ENCODE measurements around the gene SLC35D2. TPM values are rescaled to one million over a fixed set of nuclear protein-coding genes. Genes with fewer than 3 reads are reported as not detected.

The SLC35D2 gene
- total RNA-seq, 1 donor from 2014 or later, result 27.2 TPM

GRCh38 chr9:96412174-96412913 lies 28.8 kb upstream of the SLC35D2 start:
- no peak for DNase-seq (ENCODE audit: low spot score)
- H3K9me3 Mint-ChIP-seq (ENCODE audit: unreplicated experiment), result no peaks in the 10 kb centered on the region
- H3K36me3 Mint-ChIP-seq (ENCODE audit: low read depth, unreplicated experiment), result no peaks in the 10 kb centered on the region
- TF ChIP-seq, protein P1, sequence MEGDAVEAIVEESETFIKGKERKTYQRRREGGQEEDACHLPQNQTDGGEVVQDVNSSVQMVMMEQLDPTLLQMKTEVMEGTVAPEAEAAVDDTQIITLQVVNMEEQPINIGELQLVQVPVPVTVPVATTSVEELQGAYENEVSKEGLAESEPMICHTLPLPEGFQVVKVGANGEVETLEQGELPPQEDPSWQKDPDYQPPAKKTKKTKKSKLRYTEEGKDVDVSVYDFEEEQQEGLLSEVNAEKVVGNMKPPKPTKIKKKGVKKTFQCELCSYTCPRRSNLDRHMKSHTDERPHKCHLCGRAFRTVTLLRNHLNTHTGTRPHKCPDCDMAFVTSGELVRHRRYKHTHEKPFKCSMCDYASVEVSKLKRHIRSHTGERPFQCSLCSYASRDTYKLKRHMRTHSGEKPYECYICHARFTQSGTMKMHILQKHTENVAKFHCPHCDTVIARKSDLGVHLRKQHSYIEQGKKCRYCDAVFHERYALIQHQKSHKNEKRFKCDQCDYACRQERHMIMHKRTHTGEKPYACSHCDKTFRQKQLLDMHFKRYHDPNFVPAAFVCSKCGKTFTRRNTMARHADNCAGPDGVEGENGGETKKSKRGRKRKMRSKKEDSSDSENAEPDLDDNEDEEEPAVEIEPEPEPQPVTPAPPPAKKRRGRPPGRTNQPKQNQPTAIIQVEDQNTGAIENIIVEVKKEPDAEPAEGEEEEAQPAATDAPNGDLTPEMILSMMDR (IDR thresholded peaks at IDR 0.05; ENCODE audit: unreplicated experiment), result no peak
- peaks cover 5% of the 10 kb centered on the region for H3K27me3 Mint-ChIP-seq (ENCODE audit: unreplicated experiment)
- H3K4me3 Mint-ChIP-seq (ENCODE audit: unreplicated experiment), result no peak overlapping the region
- H3K4me1 Mint-ChIP-seq (ENCODE audit: unreplicated experiment), result peaks cover 4% of the 10 kb centered on the region
- H3K27ac Mint-ChIP-seq (ENCODE audit: unreplicated experiment), result no peak overlapping the region

DNA sequence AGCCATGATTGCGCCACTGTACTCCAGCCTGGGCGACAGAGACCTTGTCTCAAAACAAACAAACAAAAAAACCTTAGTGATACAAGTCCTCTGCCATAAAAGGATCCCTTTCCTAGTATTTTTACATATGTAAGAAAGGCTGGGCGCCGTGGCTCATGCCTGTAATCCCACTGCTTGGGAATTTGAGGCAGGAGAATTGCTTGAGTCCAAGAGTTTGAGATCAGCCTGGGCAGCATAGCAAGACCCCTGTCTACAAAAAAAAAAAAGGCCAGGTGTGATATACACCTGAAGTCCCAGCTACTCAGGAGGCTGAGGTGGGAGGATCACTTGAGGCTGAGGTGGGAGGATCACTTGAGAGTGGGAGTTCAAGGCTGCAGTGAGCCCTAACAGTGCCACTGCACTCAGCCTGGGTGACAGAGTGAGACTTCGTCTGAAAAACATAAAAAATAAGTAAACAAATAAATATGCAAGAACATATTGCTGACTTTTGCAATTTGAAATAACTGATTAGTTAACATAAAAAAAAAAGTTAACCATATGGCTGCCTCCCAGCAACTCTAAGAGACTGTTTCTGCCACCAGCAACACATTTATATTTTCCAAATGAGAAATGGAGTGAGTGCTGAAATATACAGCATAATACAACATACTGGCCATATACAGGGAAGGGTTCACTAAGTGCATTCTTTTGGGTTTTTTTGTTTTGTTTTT lies 27.8 kb upstream of the SLC35D2 start:
- no peak overlapping the region for H3K4me3 Mint-ChIP-seq (ENCODE audit: unreplicated experiment)
- no peaks in the 10 kb centered on the region for H3K9me3 Mint-ChIP-seq (ENCODE audit: unreplicated experiment)
- H3K27me3 Mint-ChIP-seq (ENCODE audit: unreplicated experiment), result no peaks in the 10 kb centered on the region
- no peaks in the 10 kb centered on the region for H3K36me3 Mint-ChIP-seq (ENCODE audit: low read depth, unreplicated experiment)
- no peaks in the 10 kb centered on the region for H3K4me1 Mint-ChIP-seq (ENCODE audit: unreplicated experiment)
- no peak for DNase-seq (ENCODE audit: low spot score)
- TF ChIP-seq, protein P1 (IDR thresholded peaks at IDR 0.05; ENCODE audit: unreplicated experiment), result no peak
- H3K27ac Mint-ChIP-seq (ENCODE audit: unreplicated experiment), result no peak overlapping the region

DNA sequence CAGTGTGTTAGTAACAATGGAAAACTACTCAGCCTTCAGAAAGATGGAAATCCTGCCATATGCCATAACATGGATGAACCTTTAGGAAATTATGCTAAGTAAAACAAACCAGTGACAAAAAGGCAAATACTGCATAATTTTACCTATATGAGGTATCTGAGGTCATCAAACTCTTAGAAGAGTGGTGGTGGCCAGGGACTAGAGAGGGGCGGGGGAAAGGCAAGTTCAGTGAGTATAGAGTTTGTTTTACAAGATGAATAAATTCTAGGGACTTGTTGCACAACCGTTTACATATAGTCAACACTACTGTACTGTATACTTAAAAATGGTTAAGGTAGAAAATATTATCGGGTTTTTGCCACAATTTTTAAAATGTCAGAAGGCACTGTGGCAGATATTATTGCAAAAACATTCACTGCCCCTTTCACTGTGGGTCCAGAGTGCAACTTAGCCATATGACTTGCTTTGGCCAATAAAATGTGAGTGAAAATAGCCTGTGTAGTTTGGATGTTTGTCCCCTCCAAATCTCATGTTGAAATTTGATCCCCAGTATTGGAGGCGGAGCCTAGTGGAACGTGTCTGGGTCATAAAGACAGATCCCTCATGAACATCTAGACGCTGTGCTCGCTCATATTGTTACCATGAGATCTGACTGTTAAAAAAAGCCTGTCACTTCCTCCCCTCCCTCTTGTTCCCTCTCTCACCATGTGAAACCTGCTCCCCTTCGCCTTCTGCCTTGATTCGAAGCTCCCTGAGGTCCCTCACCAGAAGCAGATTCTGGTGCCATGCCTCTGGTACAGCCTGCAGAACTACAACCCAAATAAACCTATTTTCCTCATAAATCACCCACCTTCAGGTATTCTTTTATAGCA lies 25.1 kb upstream of the SLC35D2 start:
- no peak overlapping the region for H3K27ac Mint-ChIP-seq (ENCODE audit: unreplicated experiment)
- no peak for DNase-seq (ENCODE audit: low spot score)
- no peaks in the 10 kb centered on the region for H3K27me3 Mint-ChIP-seq (ENCODE audit: unreplicated experiment)
- TF ChIP-seq, protein P1 (IDR thresholded peaks at IDR 0.05; ENCODE audit: unreplicated experiment), result no peak
- no peaks in the 10 kb centered on the region for H3K9me3 Mint-ChIP-seq (ENCODE audit: unreplicated experiment)
- no peak overlapping the region for H3K4me3 Mint-ChIP-seq (ENCODE audit: unreplicated experiment)
- H3K4me1 Mint-ChIP-seq (ENCODE audit: unreplicated experiment), result no peaks in the 10 kb centered on the region
- no peaks in the 10 kb centered on the region for H3K36me3 Mint-ChIP-seq (ENCODE audit: low read depth, unreplicated experiment)

DNA sequence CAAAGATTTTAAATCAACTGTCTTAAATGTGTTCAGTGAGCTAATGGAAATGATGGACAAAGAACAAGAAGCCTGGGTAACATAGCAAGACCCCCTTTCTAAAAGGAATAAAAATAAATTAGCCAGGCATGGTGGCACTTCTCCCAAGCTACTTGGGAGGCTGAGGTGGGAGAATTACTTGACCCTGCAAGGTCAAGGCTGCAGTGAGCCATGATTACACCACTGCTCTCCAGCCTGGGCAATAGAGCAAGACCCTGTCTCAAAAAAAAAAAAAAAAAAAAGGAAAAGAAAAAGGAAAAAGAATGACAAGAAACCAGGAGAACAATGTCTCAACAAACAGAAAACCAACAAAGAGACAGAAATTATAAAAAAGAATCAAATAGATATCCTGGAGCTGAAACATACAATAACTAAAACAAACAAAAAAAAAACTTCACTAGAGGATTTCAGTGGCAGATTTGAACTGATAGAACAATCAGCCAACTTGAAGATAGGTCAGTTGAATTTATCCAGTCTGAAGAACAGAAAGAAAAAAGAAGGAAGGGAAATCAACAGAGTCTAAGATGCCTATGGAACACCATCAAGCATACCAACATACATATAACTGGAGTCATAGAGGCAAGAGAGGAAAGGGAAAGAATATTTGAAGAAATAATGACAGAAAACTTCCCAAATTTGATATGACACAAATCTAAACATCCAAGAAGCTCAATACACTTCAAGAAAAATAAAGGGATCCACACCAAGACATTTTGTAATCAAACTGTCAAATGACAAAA lies 16.8 kb upstream of the SLC35D2 start:
- Mint-ChIP-seq H3K36me3 (ENCODE audit: low read depth, unreplicated experiment) (peaks cover 5% of the 10 kb centered on the region), H3K27ac (ENCODE audit: unreplicated experiment) (no peak overlapping the region)

More for the DNA sequence above, 16.8 kb upstream of the SLC35D2 start:
- Mint-ChIP-seq H3K4me1 (ENCODE audit: unreplicated experiment) (peaks cover 7% of the 10 kb centered on the region), H3K27me3 (ENCODE audit: unreplicated experiment) (peaks cover 2% of the 10 kb centered on the region), H3K9me3 (ENCODE audit: unreplicated experiment) (peaks cover 4% of the 10 kb centered on the region), H3K4me3 (ENCODE audit: unreplicated experiment) (peak overlapping the region; percentile 11)
- TF ChIP-seq, protein P1 (IDR thresholded peaks at IDR 0.05; ENCODE audit: unreplicated experiment), result no peak
- DNase-seq (ENCODE audit: low spot score), result no peak
